Caki2 (cell line): ENCODE measurements around the gene LONRF3. TPM values are rescaled to one million over a fixed set of nuclear protein-coding genes. Genes with fewer than 3 reads are reported as not detected.
"Not testable (repeated sequence)": the region's sequence is repeated elsewhere in the genome, so short reads cannot be mapped to it uniquely, and the experiment has no call there.

Source experiments
- DNase-seq: peaks from one replicate; pipeline ENCODE4 v3.0.0-alpha.2; 2015; ENCODE audit warnings: low read depth
- in situ Hi-C: cut with HindIII; loops from 2 replicates; pipeline ENCODE4 v1.10.0; 2016; ENCODE audit warnings: low sequenced_read_pairs, low pct_unique_long_range_greater_than_20kb, mixed read lengths
- total RNA-seq: library from RNA; depleted of rRNA; stranded (reverse); fragments of >200 nt; shearing (Covaris generic); gene quantifications from 2 replicates; pipeline ENCODE4 v1.2.3, GENCODE V29; 2014; ENCODE audit warnings: low replicate concordance

Gene LONRF3
- total RNA-seq, 1 experiment from 2014 or later = 13.8 TPM

- in situ Hi-C loops = no loop called here
- no peak for DNase-seq
Observed at GRCh38 chrX:118977424-118977823, 3.0 kb downstream of the LONRF3 start.

- no peak for DNase-seq
- in situ Hi-C loops = no loop called here
Observed at GRCh38 chrX:118978451-118978850, 4.0 kb downstream of the LONRF3 start.

- in situ Hi-C loops = no loop called here
- no peak for DNase-seq
Observed at GRCh38 chrX:118980761-118981160, 6.3 kb downstream of the LONRF3 start.

GRCh38 chrX:118983513-118983912 is 9.1 kb downstream of the LONRF3 start:
- in situ Hi-C loops = no loop called here

GRCh38 chrX:118988911-118989310 is 14.5 kb downstream of the LONRF3 start:
- no peak for DNase-seq
- in situ Hi-C loops = no loop called here

More at GRCh38 chrX:118983513-118983912, 9.1 kb downstream of the LONRF3 start:
- DNase-seq = no peak

- no peak for DNase-seq
- in situ Hi-C loops = no loop called here
Observed at GRCh38 chrX:118989886-118990285, 15.5 kb downstream of the LONRF3 start.

GRCh38 chrX:118990512-118991227 is 16.3 kb downstream of the LONRF3 start:
- in situ Hi-C loops = no loop called here
- DNase-seq = no peak

- in situ Hi-C loops, DNase-seq: not testable (repeated sequence)
Observed at GRCh38 chrX:118992441-118993121, 18.2 kb downstream of the LONRF3 start.

GRCh38 chrX:119003462-119003861 is 29.0 kb downstream of the LONRF3 start:
- in situ Hi-C loops = no loop called here
- DNase-seq = no peak

GRCh38 chrX:119004920-119005524 is 30.6 kb downstream of the LONRF3 start:
- peak; percentile 27 for DNase-seq
- in situ Hi-C loops = no loop called here

GRCh38 chrX:119007189-119007770 is 32.9 kb downstream of the LONRF3 start:
- in situ Hi-C loops = no loop called here
- no peak for DNase-seq

- in situ Hi-C loops = no loop called here
- DNase-seq = no peak
Observed at GRCh38 chrX:119008110-119008744, 33.8 kb downstream of the LONRF3 start.

- in situ Hi-C loops = no loop called here
- DNase-seq = no peak
Observed at GRCh38 chrX:119009071-119009470, 34.7 kb downstream of the LONRF3 start.

- no peak for DNase-seq
- in situ Hi-C loops = no loop called here
Observed at GRCh38 chrX:119010491-119010890, 36.1 kb downstream of the LONRF3 start.

GRCh38 chrX:119013164-119013563 is 38.7 kb downstream of the LONRF3 start:
- in situ Hi-C loops = no loop called here

GRCh38 chrX:119015407-119016237 is 41.2 kb downstream of the LONRF3 start:
- DNase-seq = peak; percentile 77
- in situ Hi-C loops = no loop called here

More at GRCh38 chrX:119013164-119013563, 38.7 kb downstream of the LONRF3 start:
- DNase-seq = no peak

- no peak for DNase-seq
- in situ Hi-C loops = no loop called here
Observed at GRCh38 chrX:119017077-119017476, 42.7 kb downstream of the LONRF3 start.

GRCh38 chrX:119025900-119026299 is 51.5 kb downstream of the LONRF3 start:
- in situ Hi-C loops = no loop called here
- no peak for DNase-seq
